PC-3 (cell line): ENCODE results near the gene PEX10. TPM values are rescaled to one million over a fixed set of nuclear protein-coding genes. Genes with fewer than 3 reads are reported as not detected.

Source experiments
- ATAC-seq: fragments of 200-7000 bp; cut with Tn5 transposase; 2 replicates; pipeline ENCODE4 v1.9.1; 2020; ENCODE audit warnings: mild to moderate bottlenecking, moderate library complexity
- BruUV-seq: library from RNA; stranded (reverse); fragments of 400-500 nt; replicated peaks from 2 replicates; lab custom pipeline; 2021; lab: Mats Ljungman, UMichigan
- CTCF ChIA-PET: fragments of 300-600 bp; sonication (Branson Sonifier 250); formaldehyde crosslinking; loops from one replicate; lab custom pipeline; 2022; ENCODE audit warnings: antibody characterized with exemption; lab: Charles Lee
- POLR2A ChIA-PET: fragments of 300-600 bp; sonication (Branson Sonifier 250); formaldehyde crosslinking; loops from one replicate; lab custom pipeline; 2022; ENCODE audit warnings: antibody characterized with exemption; ENCODE audit not compliant: unreplicated experiment; lab: Charles Lee
- DNase-seq: peaks from one replicate; pipeline ENCODE4 v3.0.0-alpha.2; 2015
- H2AFZ ChIP-seq: fragments of 300-600 bp; sonication (generic); 2 replicates; pipeline ENCODE4 v1.6.0; 2016; ENCODE audit warnings: antibody characterized with exemption, low read length
- H3F3A ChIP-seq: fragments of 300-600 bp; sonication (generic); one replicate; pipeline ENCODE4 v1.6.0; 2017; ENCODE audit warnings: antibody characterized with exemption, low read length, control low read depth, mild to moderate bottlenecking; ENCODE audit not compliant: unreplicated experiment
- H3K27ac ChIP-seq: fragments of 300-600 bp; sonication (generic); 2 replicates; pipeline ENCODE4 v1.5.1; 2016; ENCODE audit warnings: mild to moderate bottlenecking, low read length
- H3K27me3 ChIP-seq: fragments of 300-600 bp; sonication (generic); 2 replicates; pipeline ENCODE4 v1.6.1; 2016; ENCODE audit warnings: low read length, mixed read lengths
- H3K36me3 ChIP-seq: fragments of 300-600 bp; sonication (generic); 2 replicates; pipeline ENCODE4 v1.6.1; 2016; ENCODE audit warnings: low read depth, mixed run types, low read length, mixed read lengths
- H3K4me1 ChIP-seq: fragments of 300-600 bp; sonication (generic); 2 replicates; pipeline ENCODE4 v1.5.1; 2016; ENCODE audit warnings: low read length; ENCODE audit not compliant: insufficient read depth
- H3K4me2 ChIP-seq: fragments of 300-600 bp; sonication (generic); 2 replicates; pipeline ENCODE4 v1.6.0; 2016; ENCODE audit warnings: low read length
- H3K4me3 ChIP-seq: fragments of 300-600 bp; sonication (generic); 2 replicates; pipeline ENCODE4 v1.5.1; 2016; ENCODE audit warnings: mild to moderate bottlenecking, low read length, mixed read lengths
- H3K79me2 ChIP-seq: fragments of 300-600 bp; sonication (generic); 2 replicates; pipeline ENCODE4 v1.6.1; 2017; ENCODE audit warnings: low read length, mixed read lengths
- H3K9ac ChIP-seq: fragments of 300-600 bp; sonication (generic); 2 replicates; pipeline ENCODE4 v1.6.0; 2016; ENCODE audit warnings: mild to moderate bottlenecking, low read length
- H3K9me2 ChIP-seq: fragments of 300-600 bp; sonication (generic); replicated peaks from 2 replicates; pipeline ENCODE4 v1.6.1; 2016; ENCODE audit warnings: mixed run types, low read length, mixed read lengths
- H3K9me3 ChIP-seq: fragments of 300-600 bp; sonication (generic); 2 replicates; pipeline ENCODE4 v1.6.1; 2016; ENCODE audit warnings: low read length, mixed read lengths
- H4K20me1 ChIP-seq: fragments of 300-600 bp; sonication (generic); 2 replicates; pipeline ENCODE4 v1.6.1; 2016; ENCODE audit warnings: low read length, mixed read lengths
- EZH2 ChIP-seq: fragments of 300-600 bp; sonication (generic); IDR thresholded peaks from one replicate; pipeline ENCODE4 v1.6.1; 2017; ENCODE audit warnings: antibody characterized with exemption, mild to moderate bottlenecking, low read length; ENCODE audit not compliant: unreplicated experiment
- EZH2phosphoT487 ChIP-seq: fragments of 300-600 bp; sonication (generic); IDR thresholded peaks from 2 replicates; pipeline ENCODE4 v1.6.1; 2018; ENCODE audit warnings: mild to moderate bottlenecking, antibody characterized with exemption, low read length, borderline replicate concordance
- intact Hi-C: fragments of 100-400 bp; cut with micrococcal nuclease; formaldehyde crosslinking; loops from 2 replicates; pipeline ENCODE4 v1.9.0; 2023
- total RNA-seq: library from RNA; depleted of rRNA; stranded (reverse); fragments of >200 nt; gene quantifications from 2 replicates; pipeline ENCODE4 v1.2.3, GENCODE V29; 2014
- TF ChIP-seq, protein P1 (sequence below): fragments of 300-600 bp; sonication (generic); conservative IDR thresholded peaks from 2 replicates; pipeline ENCODE4 v1.5.1; 2017; ENCODE audit warnings: antibody characterized with exemption, low read depth, mild to moderate bottlenecking, low read length

Gene PEX10
- total RNA-seq, 1 experiment from 2014 or later, result 100 TPM

GRCh38 chr1:2412773-2413494 is 570 bp upstream of the PEX10 start:
- no peaks in the 10 kb centered on the region for H3K36me3 ChIP-seq
- peak overlapping the region; percentile 84 for H3K4me3 ChIP-seq
- no peaks in the 10 kb centered on the region for H4K20me1 ChIP-seq
- CTCF ChIA-PET, result interaction anchor here (0.6 to 1.0 kb wide), 3 partner anchors 21 to 218 kb away, joined by 3 to 15 read pairs (median 6); partner anchors contain the start of genes FAAP20, MORN1 and RER1
- POLR2A ChIA-PET, result interaction anchor here (0.6 kb wide), 1 partner anchor 143 kb away, joined by 3 read pairs; the partner anchor contains the start of gene TNFRSF14
- H3K9ac ChIP-seq, result peak overlapping the region; percentile 96
- H3K4me2 ChIP-seq, result peak overlapping the region; percentile 97
- ATAC-seq (peak; percentile 31), DNase-seq (peak; percentile 21)
- H3K79me2 ChIP-seq, result peaks cover 26% of the 10 kb centered on the region
- TF ChIP-seq EZH2, result no peak
- TF ChIP-seq, protein P1, sequence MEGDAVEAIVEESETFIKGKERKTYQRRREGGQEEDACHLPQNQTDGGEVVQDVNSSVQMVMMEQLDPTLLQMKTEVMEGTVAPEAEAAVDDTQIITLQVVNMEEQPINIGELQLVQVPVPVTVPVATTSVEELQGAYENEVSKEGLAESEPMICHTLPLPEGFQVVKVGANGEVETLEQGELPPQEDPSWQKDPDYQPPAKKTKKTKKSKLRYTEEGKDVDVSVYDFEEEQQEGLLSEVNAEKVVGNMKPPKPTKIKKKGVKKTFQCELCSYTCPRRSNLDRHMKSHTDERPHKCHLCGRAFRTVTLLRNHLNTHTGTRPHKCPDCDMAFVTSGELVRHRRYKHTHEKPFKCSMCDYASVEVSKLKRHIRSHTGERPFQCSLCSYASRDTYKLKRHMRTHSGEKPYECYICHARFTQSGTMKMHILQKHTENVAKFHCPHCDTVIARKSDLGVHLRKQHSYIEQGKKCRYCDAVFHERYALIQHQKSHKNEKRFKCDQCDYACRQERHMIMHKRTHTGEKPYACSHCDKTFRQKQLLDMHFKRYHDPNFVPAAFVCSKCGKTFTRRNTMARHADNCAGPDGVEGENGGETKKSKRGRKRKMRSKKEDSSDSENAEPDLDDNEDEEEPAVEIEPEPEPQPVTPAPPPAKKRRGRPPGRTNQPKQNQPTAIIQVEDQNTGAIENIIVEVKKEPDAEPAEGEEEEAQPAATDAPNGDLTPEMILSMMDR, result no peak
- no peak for TF ChIP-seq EZH2phosphoT487
- BruUV-seq, result no TSS peak
- no peaks in the 10 kb centered on the region for H3K9me2 ChIP-seq
- H3F3A ChIP-seq, result no peaks in the 10 kb centered on the region
- no peaks in the 10 kb centered on the region for H3K9me3 ChIP-seq
- H3K4me1 ChIP-seq, result peaks cover 45% of the 10 kb centered on the region
- no peaks in the 10 kb centered on the region for H3K27me3 ChIP-seq
- peak overlapping the region; percentile 82 for H2AFZ ChIP-seq
- peak overlapping the region; percentile 71 for H3K27ac ChIP-seq
- intact Hi-C loops, result loop anchor here (1.0 to 10.0 kb wide), 3 partner anchors 22 to 1009 kb away; partner anchors contain the start of genes MORN1 and RER1

GRCh38 chr1:2411801-2412394 is 466 bp downstream of the PEX10 start:
- H3K4me2 ChIP-seq, result peak overlapping the region; percentile 85
- peaks cover 44% of the 10 kb centered on the region for H3K4me1 ChIP-seq
- H3K36me3 ChIP-seq, result no peaks in the 10 kb centered on the region
- H2AFZ ChIP-seq, result peak overlapping the region; percentile 75
- ATAC-seq (peak; percentile 20), DNase-seq (peak; percentile 37)
- no peaks in the 10 kb centered on the region for H3K9me3 ChIP-seq
- intact Hi-C loops, result loop anchor here (1.0 to 10.0 kb wide), 3 partner anchors 21 to 1010 kb away; partner anchors contain the start of genes MORN1 and RER1
- no peak for TF ChIP-seq EZH2
- no peak for TF ChIP-seq EZH2phosphoT487
- TF ChIP-seq, protein P1, result no peak
- H3K9me2 ChIP-seq, result no peaks in the 10 kb centered on the region
- ChIA-PET CTCF (no interaction called here), POLR2A (interaction anchor here (0.6 kb wide), 1 partner anchor 1453 kb away, joined by 18 read pairs; no protein-coding TSS in a partner anchor)
- peak overlapping the region; percentile 96 for H3K9ac ChIP-seq
- H3F3A ChIP-seq, result no peaks in the 10 kb centered on the region
- no TSS peak for BruUV-seq
- H3K27me3 ChIP-seq, result no peaks in the 10 kb centered on the region
- peaks cover 24% of the 10 kb centered on the region for H3K79me2 ChIP-seq
- peak overlapping the region; percentile 84 for H3K4me3 ChIP-seq
- H4K20me1 ChIP-seq, result no peaks in the 10 kb centered on the region
- peak overlapping the region; percentile 60 for H3K27ac ChIP-seq
